MM.1S (cell line): ENCODE results near the gene POC1B.

Experiments
- DNase-seq: peaks from one replicate; pipeline ENCODE4 v3.0.0-alpha.2; 2015
- H2AFZ ChIP-seq: fragments of 300-600 bp; sonication (generic); 2 replicates; pipeline ENCODE4 v1.6.0; 2016; ENCODE audit warnings: antibody characterized with exemption, low read length
- H3F3A ChIP-seq: fragments of 300-600 bp; sonication (generic); 2 replicates; pipeline ENCODE4 v1.6.1; 2016; ENCODE audit warnings: mild to moderate bottlenecking, antibody characterized with exemption, low read length, moderate library complexity, mixed read lengths; ENCODE audit not compliant: insufficient read depth
- H3K27ac ChIP-seq: fragments of 300-600 bp; sonication (generic); 2 replicates; pipeline ENCODE4 v1.5.1; 2016; ENCODE audit warnings: mild to moderate bottlenecking, low read length
- H3K27me3 ChIP-seq: fragments of 300-600 bp; sonication (generic); replicated peaks from 2 replicates; pipeline ENCODE4 v1.6.0; 2016; ENCODE audit warnings: low read length; ENCODE audit not compliant: insufficient read depth
- H3K36me3 ChIP-seq: fragments of 300-600 bp; sonication (generic); replicated peaks from 2 replicates; pipeline ENCODE4 v1.6.1; 2016; ENCODE audit warnings: mild to moderate bottlenecking, low read length, mixed read lengths; ENCODE audit not compliant: insufficient read depth
- H3K4me1 ChIP-seq: fragments of 300-600 bp; sonication (generic); 2 replicates; pipeline ENCODE4 v1.6.1; 2016; ENCODE audit warnings: low read length, mixed read lengths
- H3K4me2 ChIP-seq: fragments of 300-600 bp; sonication (generic); 2 replicates; pipeline ENCODE4 v1.6.0; 2016; ENCODE audit warnings: low read depth, low read length
- H3K4me3 ChIP-seq: fragments of 300-600 bp; sonication (generic); 2 replicates; pipeline ENCODE4 v1.5.1; 2016; ENCODE audit warnings: low read length, mixed read lengths
- H3K79me2 ChIP-seq: fragments of 300-600 bp; sonication (generic); 2 replicates; pipeline ENCODE4 v1.6.1; 2016; ENCODE audit warnings: mixed run types, low read length, mixed read lengths
- H3K9ac ChIP-seq: fragments of 300-600 bp; sonication (generic); 2 replicates; pipeline ENCODE4 v1.6.1; 2016; ENCODE audit warnings: low read length, mixed read lengths
- H3K9me2 ChIP-seq: fragments of 300-600 bp; sonication (generic); replicated peaks from 2 replicates; pipeline ENCODE4 v1.6.1; 2016; ENCODE audit warnings: mild to moderate bottlenecking, low read length, mixed read lengths; ENCODE audit not compliant: insufficient read depth
- H3K9me3 ChIP-seq: fragments of 300-600 bp; sonication (generic); replicated peaks from 2 replicates; pipeline ENCODE4 v1.6.1; 2016; ENCODE audit warnings: mild to moderate bottlenecking, low read length, mixed read lengths; ENCODE audit not compliant: insufficient read depth
- H4K20me1 ChIP-seq: fragments of 300-600 bp; sonication (generic); 2 replicates; pipeline ENCODE4 v1.6.1; 2016; ENCODE audit warnings: mild to moderate bottlenecking, low read length, moderate library complexity, mixed read lengths; ENCODE audit not compliant: insufficient read depth
- EZH2 ChIP-seq: fragments of 300-600 bp; sonication (generic); optimal IDR thresholded peaks from 2 replicates; pipeline ENCODE3; 2017; ENCODE audit warnings: low read depth, mild to moderate bottlenecking, antibody characterized with exemption, low read length, mixed read lengths
- EZH2phosphoT487 ChIP-seq: fragments of 300-600 bp; sonication (generic); IDR thresholded peaks from 2 replicates; pipeline ENCODE4 v1.6.1; 2018; ENCODE audit warnings: antibody characterized with exemption, low read length
- TF ChIP-seq, protein P1 (sequence below): fragments of 300-600 bp; sonication (generic); IDR thresholded peaks from 2 replicates; pipeline ENCODE4 v1.5.1; 2016; ENCODE audit warnings: antibody characterized with exemption, low read length, mixed read lengths

Gene POC1B

DNA sequence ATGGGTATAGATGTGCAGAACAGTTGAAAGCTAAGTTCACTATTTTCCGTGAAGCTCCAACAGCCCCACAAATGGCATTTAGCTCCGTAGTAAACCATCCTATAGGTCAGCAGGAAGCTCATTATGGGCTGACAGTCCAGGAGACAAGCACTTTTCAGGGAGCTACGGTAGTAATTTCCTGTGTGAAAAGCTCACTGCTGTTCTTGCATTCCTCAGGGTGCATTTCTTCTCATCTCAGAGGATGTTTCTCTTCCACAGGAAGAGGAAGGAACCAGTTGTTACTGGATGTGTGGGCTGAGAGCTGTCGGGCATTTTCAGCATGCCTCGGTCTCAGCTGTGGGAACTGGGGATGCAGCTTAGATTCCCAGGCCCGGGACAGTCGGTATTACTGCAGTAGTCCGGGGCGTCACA lies 74.0 kb downstream of the POC1B start:
- H3K4me2 ChIP-seq: no peak overlapping the region
- no peaks in the 10 kb centered on the region for H3K27me3 ChIP-seq
- no peaks in the 10 kb centered on the region for H3K4me1 ChIP-seq
- H3K9me3 ChIP-seq: no peaks in the 10 kb centered on the region
- no peak overlapping the region for H2AFZ ChIP-seq
- H3K36me3 ChIP-seq: no peaks in the 10 kb centered on the region
- no peak for DNase-seq
- H3K4me3 ChIP-seq: no peak overlapping the region
- H3K9ac ChIP-seq: no peak overlapping the region
- TF ChIP-seq, protein P1, sequence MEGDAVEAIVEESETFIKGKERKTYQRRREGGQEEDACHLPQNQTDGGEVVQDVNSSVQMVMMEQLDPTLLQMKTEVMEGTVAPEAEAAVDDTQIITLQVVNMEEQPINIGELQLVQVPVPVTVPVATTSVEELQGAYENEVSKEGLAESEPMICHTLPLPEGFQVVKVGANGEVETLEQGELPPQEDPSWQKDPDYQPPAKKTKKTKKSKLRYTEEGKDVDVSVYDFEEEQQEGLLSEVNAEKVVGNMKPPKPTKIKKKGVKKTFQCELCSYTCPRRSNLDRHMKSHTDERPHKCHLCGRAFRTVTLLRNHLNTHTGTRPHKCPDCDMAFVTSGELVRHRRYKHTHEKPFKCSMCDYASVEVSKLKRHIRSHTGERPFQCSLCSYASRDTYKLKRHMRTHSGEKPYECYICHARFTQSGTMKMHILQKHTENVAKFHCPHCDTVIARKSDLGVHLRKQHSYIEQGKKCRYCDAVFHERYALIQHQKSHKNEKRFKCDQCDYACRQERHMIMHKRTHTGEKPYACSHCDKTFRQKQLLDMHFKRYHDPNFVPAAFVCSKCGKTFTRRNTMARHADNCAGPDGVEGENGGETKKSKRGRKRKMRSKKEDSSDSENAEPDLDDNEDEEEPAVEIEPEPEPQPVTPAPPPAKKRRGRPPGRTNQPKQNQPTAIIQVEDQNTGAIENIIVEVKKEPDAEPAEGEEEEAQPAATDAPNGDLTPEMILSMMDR: no peak
- no peak for TF ChIP-seq EZH2
- TF ChIP-seq EZH2phosphoT487: no peak
- H3F3A ChIP-seq: no peaks in the 10 kb centered on the region
- no peaks in the 10 kb centered on the region for H4K20me1 ChIP-seq
- no peaks in the 10 kb centered on the region for H3K9me2 ChIP-seq
- no peaks in the 10 kb centered on the region for H3K79me2 ChIP-seq
- H3K27ac ChIP-seq: no peak overlapping the region

DNA sequence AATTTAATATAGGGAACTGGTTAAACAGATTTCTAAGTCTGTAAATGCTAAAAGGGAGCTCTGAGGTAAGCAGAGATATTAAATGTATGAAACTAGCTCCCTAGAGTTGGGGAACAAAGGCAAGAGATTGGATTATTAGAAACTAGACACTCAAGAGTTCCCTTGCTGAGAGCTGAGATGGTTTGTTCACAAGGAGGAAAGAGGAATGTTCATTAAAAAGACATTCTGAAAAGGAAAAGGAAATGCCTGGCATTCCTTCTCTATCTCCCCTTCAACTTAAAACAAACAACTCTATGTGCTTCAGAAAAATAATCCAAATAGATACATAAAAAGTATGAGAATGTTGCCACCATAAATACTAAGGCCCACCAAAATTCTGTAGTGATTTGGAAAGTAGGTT lies 74.9 kb downstream of the POC1B start:
- Histone ChIP-seq H4K20me1 (no peaks in the 10 kb centered on the region), H3K27ac (no peak overlapping the region), H3F3A (no peaks in the 10 kb centered on the region), H3K4me2 (no peak overlapping the region), H3K9me3 (no peaks in the 10 kb centered on the region), H3K79me2 (no peaks in the 10 kb centered on the region), H3K27me3 (no peaks in the 10 kb centered on the region), H3K36me3 (no peaks in the 10 kb centered on the region), H2AFZ (no peak overlapping the region), H3K4me1 (no peaks in the 10 kb centered on the region), H3K4me3 (no peak overlapping the region), H3K9ac (no peak overlapping the region), H3K9me2 (no peaks in the 10 kb centered on the region)
- no peak for DNase-seq
- TF ChIP-seq, protein P1: no peak
- TF ChIP-seq EZH2 (no peak), EZH2phosphoT487 (no peak)

DNA sequence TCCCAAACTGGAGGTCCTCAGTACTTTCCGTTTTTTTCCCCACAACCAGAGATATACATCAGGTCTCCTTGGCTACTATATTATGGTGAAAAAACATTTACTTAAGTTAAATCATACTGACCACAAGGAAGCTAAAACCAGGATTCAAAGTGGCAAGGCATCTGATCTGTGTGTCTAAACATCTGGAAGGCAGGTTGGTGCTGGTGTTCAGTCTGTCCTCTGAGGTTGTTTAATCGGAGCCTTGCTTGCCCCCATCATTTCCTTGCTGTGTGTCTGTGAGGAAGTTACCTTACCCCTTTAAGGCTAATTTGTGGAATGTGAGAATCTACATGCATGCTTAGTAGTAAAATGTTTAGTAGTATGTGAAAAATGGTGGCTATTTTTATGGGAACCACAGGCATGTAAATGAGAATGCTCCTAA lies 76.9 kb downstream of the POC1B start:
- H4K20me1 ChIP-seq: no peaks in the 10 kb centered on the region
- no peak overlapping the region for H3K4me3 ChIP-seq
- DNase-seq: no peak
- no peaks in the 10 kb centered on the region for H3K27me3 ChIP-seq
- TF ChIP-seq EZH2phosphoT487 (no peak), EZH2 (no peak)
- TF ChIP-seq, protein P1: no peak
- H3F3A ChIP-seq: no peaks in the 10 kb centered on the region
- H3K9ac ChIP-seq: no peak overlapping the region
- no peaks in the 10 kb centered on the region for H3K4me1 ChIP-seq
- no peaks in the 10 kb centered on the region for H3K79me2 ChIP-seq
- H3K4me2 ChIP-seq: no peak overlapping the region
- no peak overlapping the region for H3K27ac ChIP-seq
- H3K9me3 ChIP-seq: no peaks in the 10 kb centered on the region
- no peaks in the 10 kb centered on the region for H3K9me2 ChIP-seq
- no peaks in the 10 kb centered on the region for H3K36me3 ChIP-seq
- H2AFZ ChIP-seq: no peak overlapping the region
